K562 (cell line): ENCODE measurements around the gene GRPR. TPM values are rescaled to one million over a fixed set of nuclear protein-coding genes. Genes with fewer than 3 reads are reported as not detected.

Experiments used
- ATAC-seq: fragments of 200-7000 bp; cut with Tn5 transposase; 3 replicates; pipeline ENCODE4 v1.9.1; 2020; ENCODE audit warnings: moderate library complexity
- BruUV-seq: library from RNA; stranded (reverse); fragments of 400-500 nt; replicated peaks from 2 replicates; lab custom pipeline; 2021; lab: Mats Ljungman, UMichigan
- CTCF ChIA-PET: fragments of 300-600 bp; formaldehyde crosslinking; extraction: SDS; loops from one replicate; lab custom pipeline; 2021; ENCODE audit warnings: low intra/inter-chr PET ratio; lab: Yijun Ruan, JAX
- POLR2A ChIA-PET: fragments of 300-600, 350-650 bp; sonication (Branson Sonifier 250); formaldehyde crosslinking; extraction: SDS; loops from one replicate; lab custom pipeline; 2021; ENCODE audit warnings: antibody characterized with exemption, inconsistent platforms; lab: Yijun Ruan, JAX
- DNase-seq, 4 experiments: peaks; one replicate each; pipeline versions ENCODE4 v3.0.0 to v3.0.0-alpha.2; 2011 to 2018; ENCODE audit warnings: low spot score in 3 of 4, mixed read lengths in 3 of 4; ENCODE audit errors: extremely low read depth in 1 of 4
- FAIRE-seq: peaks from 2 replicates; lab custom pipeline; 2011; peaks lifted over from hg19 to GRCh38; lab: Jason Lieb, UNC
- H2AFZ ChIP-seq: 2 replicates; pipeline ENCODE4 v1.6.0; 2011; ENCODE audit warnings: low read depth, low read length, control low read depth, inconsistent platforms
- H3K27ac ChIP-seq: fragments of 200-600 bp; 3 replicates; pipeline ENCODE4 v1.8.0; 2011; ENCODE audit warnings: low read depth, mild to moderate bottlenecking, control low read depth, inconsistent platforms, low read length, moderate library complexity, mixed read lengths; ENCODE audit errors: extremely low read depth
- H3K27me3 ChIP-seq, 2 experiments: fragments of 300-600 bp in 1 of 2; 2 replicates in 1 of 2; 3 replicates in 1 of 2; pipeline versions ENCODE4 v1.6.0 to v1.8.0; 2011; ENCODE audit warnings: inconsistent platforms in 2 of 2, low read length in 2 of 2, mild to moderate bottlenecking in 1 of 2, mixed read lengths in 1 of 2, moderate library complexity in 1 of 2; ENCODE audit not compliant: control insufficient read depth in 2 of 2, insufficient read depth in 2 of 2
- H3K36me3 ChIP-seq: fragments of 300-600 bp; 3 replicates; pipeline ENCODE4 v1.8.0; 2011; ENCODE audit warnings: mild to moderate bottlenecking, low read length, inconsistent platforms; ENCODE audit not compliant: control insufficient read depth, insufficient read depth
- H3K4me1 ChIP-seq, 2 experiments: fragments of 200-600 bp in 1 of 2; replicated peaks in 1 of 2; 2 replicates in 1 of 2; 3 replicates in 1 of 2; pipeline versions ENCODE4 v1.5.1 to v1.8.0; 2011; ENCODE audit warnings: inconsistent platforms in 2 of 2, low read length in 2 of 2, mild to moderate bottlenecking in 1 of 2, mixed read lengths in 1 of 2, moderate library complexity in 1 of 2; ENCODE audit not compliant: control insufficient read depth in 2 of 2, insufficient read depth in 2 of 2
- H3K4me2 ChIP-seq: 2 replicates; pipeline ENCODE4 v1.6.1; 2011; ENCODE audit warnings: low read length, control low read depth, inconsistent platforms, mixed read lengths; ENCODE audit not compliant: insufficient read depth
- H3K4me3 ChIP-seq: fragments of 200-600 bp; sonication (generic), shearing (Covaris generic); 2 replicates; pipeline ENCODE4 v1.5.1; 2016; ENCODE audit warnings: control low read depth, inconsistent platforms
- H3K79me2 ChIP-seq: fragments of 200-600 bp; 3 replicates; pipeline ENCODE4 v1.8.0; 2011; ENCODE audit warnings: low read length, inconsistent platforms; ENCODE audit not compliant: control insufficient read depth, insufficient read depth
- H3K9ac ChIP-seq, 2 experiments: 2 replicates each; pipeline versions ENCODE4 v1.6.0 to v1.6.1; 2011; ENCODE audit warnings: low read depth in 2 of 2, low read length in 2 of 2, control low read depth in 1 of 2, inconsistent platforms in 1 of 2, mild to moderate bottlenecking in 1 of 2, mixed read lengths in 1 of 2; ENCODE audit not compliant: insufficient read depth in 1 of 2
- H3K9me1 ChIP-seq: one replicate; pipeline ENCODE4 v1.6.0; 2011; ENCODE audit warnings: inconsistent platforms, mild to moderate bottlenecking, low read length, moderate library complexity; ENCODE audit not compliant: control insufficient read depth, insufficient read depth
- H3K9me3 ChIP-seq: replicated peaks from 2 replicates; pipeline ENCODE4 v1.5.1; 2011; ENCODE audit warnings: low read depth, low read length, inconsistent platforms; ENCODE audit not compliant: control insufficient read depth, insufficient read depth
- H4K20me1 ChIP-seq: replicated peaks from 2 replicates; pipeline ENCODE4 v1.6.1; 2011; ENCODE audit warnings: low read length, inconsistent platforms, mixed read lengths; ENCODE audit not compliant: control insufficient read depth, insufficient read depth
- BHLHE40 ChIP-seq: IDR thresholded peaks from 2 replicates; pipeline ENCODE4 v1.6.1; 2011; ENCODE audit warnings: low read length, improper control_type of control experiment
- MTA2 ChIP-seq: fragments of 450-650 bp; IDR thresholded peaks from 2 replicates; pipeline ENCODE4 v1.6.1; 2016; ENCODE audit warnings: low read depth
- NFATC3 ChIP-seq: fragments of 450-650 bp; IDR thresholded peaks from 2 replicates; pipeline ENCODE4 v1.6.1; 2017; ENCODE audit warnings: mild to moderate bottlenecking
- PCBP2 ChIP-seq: fragments of 200-400 bp; formaldehyde crosslinking; IDR thresholded peaks from 2 replicates; pipeline ENCODE4 v1.6.1; 2018; ENCODE audit warnings: low read length, low read depth, mild to moderate bottlenecking, moderate library complexity; ENCODE audit not compliant: poor library complexity, severe bottlenecking
- TARDBP ChIP-seq: fragments of 450-650 bp; IDR thresholded peaks from 2 replicates; pipeline ENCODE4 v1.6.1; 2016
- TGIF2 ChIP-seq: sonication (generic); formaldehyde crosslinking; IDR thresholded peaks from 2 replicates; pipeline ENCODE4 v1.8.1; 2022; ENCODE audit warnings: mild to moderate bottlenecking, missing genetic modification reagents, moderate library complexity
- ZBTB17 ChIP-seq: fragments of 450-650 bp; formaldehyde crosslinking; IDR thresholded peaks from 2 replicates; pipeline ENCODE4 v1.4.0; 2020; ENCODE audit warnings: mild to moderate bottlenecking
- ZNF134 ChIP-seq: fragments of 250-450 bp; sonication (Bioruptor Pico); conservative IDR thresholded peaks from 2 replicates; pipeline ENCODE4 v1.4.0; 2020
- ZNF224 ChIP-seq: sonication (generic); formaldehyde crosslinking; IDR thresholded peaks from 2 replicates; pipeline ENCODE4 v1.8.0; 2022; ENCODE audit warnings: mild to moderate bottlenecking, missing genetic modification reagents
- ZNF274 ChIP-seq: IDR thresholded peaks from 2 replicates; pipeline ENCODE4 v1.6.1; 2011; ENCODE audit warnings: low read depth, mild to moderate bottlenecking, low read length, moderate library complexity, borderline replicate concordance
- ZNF395 ChIP-seq: fragments of 200-800 bp; sonication (Bioruptor generic); IDR thresholded peaks from 2 replicates; pipeline ENCODE4 v1.6.1; 2017; ENCODE audit warnings: missing genetic modification characterization, missing compliant biosample characterization
- ZNF75A ChIP-seq: fragments of 450-650 bp; formaldehyde crosslinking; IDR thresholded peaks from 2 replicates; pipeline ENCODE4 v1.4.0; 2020; ENCODE audit warnings: mild to moderate bottlenecking
- ZNF780A ChIP-seq: fragments of 250-450 bp; sonication (Bioruptor Pico); IDR thresholded peaks from 2 replicates; pipeline ENCODE4 v1.5.0; 2021; ENCODE audit warnings: mild to moderate bottlenecking
- WGBS: fragments of 100-300 bp; shearing (Covaris generic); methylation state at CpG from one replicate; pipeline ENCODE4 v1.1.6; 2016; ENCODE audit warnings: low coverage, mixed read lengths; ENCODE audit not compliant: insufficient coverage; ENCODE audit errors: missing lambda C conversion rate; 5-methylcytosine and 5-hydroxymethylcytosine counted together
- in situ Hi-C: fragments of 300-500 bp; cut with MboI; formaldehyde crosslinking; loops from 4 replicates; pipeline ENCODE4 v1.15.0; 2018; ENCODE audit warnings: inconsistent platforms, mixed read lengths
- intact Hi-C: fragments of 100-400 bp; cut with micrococcal nuclease; formaldehyde crosslinking; loops from 2 replicates; pipeline ENCODE4 v1.14.2; 2022
- polyA plus RNA-seq, 8 experiments: library from polyadenylated mRNA; depleted of rRNA in 4 of 8; stranded (reverse) in 5 of 8; unstranded in 3 of 8; fragments of >200 nt; fragmentation: Nextera tagmentation in 2 of 8; fragmentation: Illumina TruSeq in 1 of 8; extraction: Ambion mirVana in 2 of 8; extraction: Trizol in 1 of 8; gene quantifications; 2 replicates each; pipeline versions ENCODE4 v1.2.1 to v1.2.3, GENCODE V29; 2011 to 2014; ENCODE audit warnings: inconsistent platforms in 1 of 8, missing spikeins in 1 of 8
- total RNA-seq, 7 experiments: library from RNA; depleted of rRNA in 6 of 7; stranded (reverse); fragments of >200 nt in 6 of 7; fragmentation: Illumina TruSeq in 2 of 7; extraction: Trizol in 2 of 7; gene quantifications; 2 replicates each; pipeline versions ENCODE4 v1.2.1 to v1.2.3, GENCODE V29; 2011 to 2021; ENCODE audit warnings: low replicate concordance in 1 of 7
- TF ChIP-seq, protein P1 (sequence below): fragments of 250-450 bp; sonication (Bioruptor Pico); IDR thresholded peaks from 2 replicates; pipeline ENCODE4 v1.4.0; 2020; ENCODE audit warnings: borderline replicate concordance

The GRPR gene
- total and polyA plus RNA-seq, 9 of the 15 experiments (the other 6 are each of a cell fraction or from before 2014, with no cell fraction given), result 0.06 to 0.11 TPM; not detected in 7

GRCh38 chrX:16171039-16171438 lies 47.7 kb downstream of the GRPR start:
- in situ Hi-C loops, result no loop called here
- Histone ChIP-seq H3K4me3 (no peak overlapping the region), H3K9ac (no peak overlapping the region), H3K4me1 (no peaks in the 10 kb centered on the region), H3K36me3 (no peaks in the 10 kb centered on the region), H2AFZ (no peak overlapping the region), H3K27me3 (no peaks in the 10 kb centered on the region), H3K27ac (no peak overlapping the region), H3K4me2 (no peak overlapping the region), H3K9me3 (no peaks in the 10 kb centered on the region), H3K79me2 (no peaks in the 10 kb centered on the region), H3K9me1 (no peaks in the 10 kb centered on the region), H4K20me1 (no peaks in the 10 kb centered on the region)
- no peak for TF ChIP-seq TGIF2
- no peak for TF ChIP-seq ZNF224 (CRISPR knock-in tag)
- TF ChIP-seq BHLHE40, result no peak
- TF ChIP-seq ZNF134 (CRISPR knock-in tag), result no peak
- no peak for TF ChIP-seq ZNF75A (CRISPR knock-in tag)
- TF ChIP-seq PCBP2, result no peak
- TF ChIP-seq ZNF780A (CRISPR knock-in tag), result no peak
- no peak for TF ChIP-seq ZBTB17 (CRISPR knock-in tag)
- no peak for TF ChIP-seq NFATC3
- no peak for TF ChIP-seq MTA2
- no peak for TF ChIP-seq ZNF274
- TF ChIP-seq, protein P1, sequence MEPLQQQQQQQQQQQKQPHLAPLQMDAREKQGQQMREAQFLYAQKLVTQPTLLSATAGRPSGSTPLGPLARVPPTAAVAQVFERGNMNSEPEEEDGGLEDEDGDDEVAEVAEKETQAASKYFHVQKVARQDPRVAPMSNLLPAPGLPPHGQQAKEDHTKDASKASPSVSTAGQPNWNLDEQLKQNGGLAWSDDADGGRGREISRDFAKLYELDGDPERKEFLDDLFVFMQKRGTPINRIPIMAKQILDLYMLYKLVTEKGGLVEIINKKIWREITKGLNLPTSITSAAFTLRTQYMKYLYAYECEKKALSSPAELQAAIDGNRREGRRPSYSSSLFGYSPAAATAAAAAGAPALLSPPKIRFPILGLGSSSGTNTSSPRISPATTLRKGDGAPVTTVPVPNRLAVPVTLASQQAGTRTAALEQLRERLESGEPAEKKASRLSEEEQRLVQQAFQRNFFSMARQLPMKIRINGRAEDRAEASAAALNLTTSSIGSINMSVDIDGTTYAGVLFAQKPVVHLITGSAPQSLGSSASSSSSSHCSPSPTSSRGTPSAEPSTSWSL (CRISPR knock-in tag), result no peak
- no peak for TF ChIP-seq ZNF395 (CRISPR knock-in tag)
- TF ChIP-seq TARDBP, result no peak
- ChIA-PET POLR2A (no interaction called here), CTCF (no interaction called here)
- no peak for DNase-seq
- intact Hi-C loops, result no loop called here
- no peak for ATAC-seq
- no TSS peak for BruUV-seq
- no peak for FAIRE-seq
- WGBS, result 18% methylated on average over 9 of the region's 9 CpGs
